ENCODE data around the gene SECTM1. TPM values are rescaled to one million over a fixed set of nuclear protein-coding genes. Genes with fewer than 3 reads are reported as not detected.

Gene SECTM1
- total and polyA plus RNA-seq, 9 of the 15 experiments (the other 6 are each of a cell fraction or from before 2014, with no cell fraction given): 0.11 to 0.46 (median 0.18) TPM; not detected in 6

GRCh38 chr17:82297714-82298537 lies 35.6 kb downstream of the SECTM1 start (continued):
- TF ChIP-seq CHAMP1 (IDR thresholded peaks at IDR 0.05): no peak
- TF ChIP-seq MED1 (CRISPR knock-in tag; IDR thresholded peaks at IDR 0.05; ENCODE audit: borderline replicate concordance): no peak
- peak; percentile 88 for TF ChIP-seq GABPB1 (CRISPR knock-in tag; IDR thresholded peaks at IDR 0.05)
- peak; percentile 12 for TF ChIP-seq TBP (optimal IDR thresholded peaks at IDR 0.05; ENCODE audit: low read depth, low read length)
- peak; percentile 44; the same call in 1 of the 2 replicates for TF ChIP-seq HDAC2 (IDR thresholded peaks at IDR 0.05)
- no peak for TF ChIP-seq RBM22 (IDR thresholded peaks at IDR 0.05; ENCODE audit: low read depth, low read length, poor library complexity, severe bottlenecking)
- peak; percentile 54; the same call in 1 of the 2 replicates for TF ChIP-seq ZNF511 (CRISPR knock-in tag; IDR thresholded peaks at IDR 0.05)
- TF ChIP-seq ETV1 (tag; conservative IDR thresholded peaks at IDR 0.05; ENCODE audit: low read depth): peak; percentile 53
- TF ChIP-seq PCBP1 (IDR thresholded peaks at IDR 0.05; ENCODE audit: low read depth, low read length, poor library complexity, severe bottlenecking): no peak
- peak in 1 of 2 experiments; percentile 63 for TF ChIP-seq E2F6 (IDR thresholded peaks at IDR 0.05; ENCODE audit: borderline replicate concordance in 1 of 2, extremely low read depth in 1 of 2, insufficient read depth in 1 of 2, insufficient read length in 1 of 2, low read depth in 1 of 2, low read length in 1 of 2, poor library complexity in 1 of 2, severe bottlenecking in 1 of 2)
- no peak for TF ChIP-seq ZBTB34 (CRISPR knock-in tag; IDR thresholded peaks at IDR 0.05)
- peak; percentile 44; the same call in 1 of the 2 replicates for TF ChIP-seq CEBPG (CRISPR knock-in tag; IDR thresholded peaks at IDR 0.05)
- peak; percentile 3 to 24; a peak in 1 of 4 replicates for TF ChIP-seq CEBPG (tag; conservative IDR thresholded peaks at IDR 0.05 in 1 of 2, IDR thresholded peaks at IDR 0.05 in 1 of 2)
- TF ChIP-seq PHF20 (IDR thresholded peaks at IDR 0.05; ENCODE audit: partially characterized antibody): peak; percentile 53
- TF ChIP-seq FOXA1 (IDR thresholded peaks at IDR 0.05; ENCODE audit: borderline replicate concordance): no peak
- no peak for TF ChIP-seq ZNF143 (CRISPR knock-in tag; IDR thresholded peaks at IDR 0.05)
- TF ChIP-seq PTTG1 (tag; IDR thresholded peaks at IDR 0.05; ENCODE audit: low read depth): no peak
- TF ChIP-seq POLR2H (tag; IDR thresholded peaks at IDR 0.05; ENCODE audit: low read depth): no peak
- no peak for TF ChIP-seq ZC3H11A (IDR thresholded peaks at IDR 0.05; ENCODE audit: low read depth, low read length)
